Measurements from ENCODE around the gene AOPEP.

Gene AOPEP

GRCh38 chr9:95098391-95098921 is 372.0 kb downstream of the AOPEP start:
- DNase-seq (ENCODE audit: low spot score) = no peak

GRCh38 chr9:95099321-95100070 is 373.0 kb downstream of the AOPEP start:
- no peak for DNase-seq (ENCODE audit: low spot score)

- peak; percentile 30 for DNase-seq (ENCODE audit: low spot score)
Observed at GRCh38 chr9:95100071-95100627, 373.6 kb downstream of the AOPEP start.

- no peak for DNase-seq (ENCODE audit: low spot score)
Observed at GRCh38 chr9:95101326-95101725, 374.8 kb downstream of the AOPEP start.

- DNase-seq (ENCODE audit: low spot score) = no peak
Observed at GRCh38 chr9:95102001-95102433, 375.5 kb downstream of the AOPEP start.

- no peak for DNase-seq (ENCODE audit: low spot score)
Observed at GRCh38 chr9:95102572-95102971, 376.1 kb downstream of the AOPEP start.

GRCh38 chr9:95103281-95103771 is 376.8 kb downstream of the AOPEP start:
- DNase-seq (ENCODE audit: low spot score) = peak; percentile 22

GRCh38 chr9:95103871-95104580 is 377.5 kb downstream of the AOPEP start:
- DNase-seq (ENCODE audit: low spot score) = no peak

- no peak for DNase-seq (ENCODE audit: low spot score)
Observed at GRCh38 chr9:95104581-95104960, 378.1 kb downstream of the AOPEP start.

- DNase-seq (ENCODE audit: low spot score) = no peak
Observed at GRCh38 chr9:95104980-95105379, 378.5 kb downstream of the AOPEP start.

- no peak for DNase-seq (ENCODE audit: low spot score)
Observed at GRCh38 chr9:95105519-95106287, 379.2 kb downstream of the AOPEP start.

- DNase-seq (ENCODE audit: low spot score) = no peak
Observed at GRCh38 chr9:95107001-95107749, 380.7 kb downstream of the AOPEP start.

GRCh38 chr9:95107976-95108375 is 381.5 kb downstream of the AOPEP start:
- DNase-seq (ENCODE audit: low spot score) = no peak

GRCh38 chr9:95108777-95109176 is 382.3 kb downstream of the AOPEP start:
- DNase-seq (ENCODE audit: low spot score) = no peak

GRCh38 chr9:95109456-95109855 is 383.0 kb downstream of the AOPEP start:
- DNase-seq (ENCODE audit: low spot score) = no peak

GRCh38 chr9:95110921-95111525 is 384.5 kb downstream of the AOPEP start:
- DNase-seq (ENCODE audit: low spot score) = no peak

- no peak for DNase-seq (ENCODE audit: low spot score)
Observed at GRCh38 chr9:95111716-95112115, 385.2 kb downstream of the AOPEP start.

- DNase-seq (ENCODE audit: low spot score) = no peak
Observed at GRCh38 chr9:95112436-95113280, 386.2 kb downstream of the AOPEP start.

GRCh38 chr9:95115104-95115503 is 388.6 kb downstream of the AOPEP start:
- no peak for DNase-seq (ENCODE audit: low spot score)
